Left lung (tissue), 10 donors: Measurements from ENCODE around the gene TACC2. TPM values are rescaled to one million over a fixed set of nuclear protein-coding genes. Genes with fewer than 3 reads are reported as not detected.

ENCODE experiments used
- ATAC-seq: fragments of 200-7000 bp; cut with Tn5 transposase; one replicate; pipeline ENCODE4 v1.9.1; 2020; ENCODE audit warnings: moderate library complexity
- DNase-seq, 4 donors: peaks; one replicate each; pipeline ENCODE4 v3.0.0-alpha.2; 2013 to 2020
- H3K27ac ChIP-seq, 2 donors: fragments of 200-600 bp; sonication (generic) in 1 of 2; one replicate each; pipeline versions ENCODE4 v1.5.0 to v1.8.0; 2020 to 2021
- H3K27me3 ChIP-seq, 2 donors: fragments of 200-600 bp; sonication (generic) in 1 of 2; one replicate each; pipeline versions ENCODE4 v1.5.0 to v1.8.0; 2020 to 2021
- H3K36me3 ChIP-seq, 2 donors: fragments of 200-600 bp; sonication (generic) in 1 of 2; one replicate each; pipeline versions ENCODE4 v1.5.0 to v1.8.0; 2020 to 2021
- H3K4me1 ChIP-seq, 2 donors: fragments of 200-600 bp; one replicate each; pipeline ENCODE4 v1.8.0; 2021
- H3K4me3 ChIP-seq, 2 donors: fragments of 200-600 bp; sonication (generic) in 1 of 2; one replicate each; pipeline versions ENCODE4 v1.5.0 to v1.8.0; 2020 to 2021; ENCODE audit warnings: mild to moderate bottlenecking in 1 of 2
- H3K9me3 ChIP-seq, 2 donors: fragments of 200-600 bp; sonication (generic) in 1 of 2; one replicate each; pipeline versions ENCODE4 v1.5.0 to v1.8.0; 2020 to 2021
- CTCF ChIP-seq, 2 donors: fragments of 200-600 bp; sonication (generic) in 1 of 2; IDR thresholded peaks; one replicate each; pipeline versions ENCODE4 v1.5.0 to v1.8.0; 2021; ENCODE audit warnings: antibody characterized with exemption in 2 of 2
- intact Hi-C, 2 donors: fragments of 100-400 bp; cut with DNase I; formaldehyde crosslinking; loops; one replicate each; pipeline versions ENCODE4 v1.11.2 to v1.14.2; 2022
- polyA plus RNA-seq, 6 donors: library from polyadenylated mRNA; unstranded; fragments of 120-200 nt; gene quantifications; one replicate each; pipeline ENCODE4 v1.2.1, GENCODE V29; 2013; ENCODE audit not compliant: insufficient read length in 6 of 6
- total RNA-seq, 2 donors: library from RNA; stranded (reverse); fragmentation: NEBNext Ultra II Directional; extraction: Animal tissue kit (Norgen Biotek cat#: 25700); gene quantifications; one replicate each; pipeline ENCODE4 v1.2.1, GENCODE V29; 2021
- donor health status: DM: no; HTN: yes; CAD: no.
- donor health status: DM: no; HTN: no; CAD: no.

TACC2 gene
- total and polyA plus RNA-seq, 8 donors = 21.0 to 193 (median 23.9) TPM

- Histone ChIP-seq H3K27me3 (no peaks in the 10 kb centered on the region), H3K27ac (no peak overlapping the region)
- intact Hi-C loops = no loop called here
Observed at GRCh38 chr10:121947343-121948330, 41.3 kb upstream of the TACC2 start.

GRCh38 chr10:121949049-121949448 lies 39.9 kb upstream of the TACC2 start:
- Histone ChIP-seq H3K9me3 (no peaks in the 10 kb centered on the region), H3K27me3 (no peaks in the 10 kb centered on the region), H3K27ac (no peak overlapping the region), H3K4me3 (no peak overlapping the region), H3K4me1 (no peaks in the 10 kb centered on the region), H3K36me3 (peaks cover 0 to 1% of the 10 kb centered on the region in 2 donors)
- no peak for TF ChIP-seq CTCF (IDR thresholded peaks at IDR 0.05)
- DNase-seq (no peak), ATAC-seq (no peak)
- intact Hi-C loops = no loop called here

More at GRCh38 chr10:121947343-121948330, 41.3 kb upstream of the TACC2 start:
- H3K36me3 ChIP-seq = no peaks in the 10 kb centered on the region
- H3K9me3 ChIP-seq = no peaks in the 10 kb centered on the region
- no peak overlapping the region for H3K4me3 ChIP-seq
- ATAC-seq (no peak), DNase-seq (no peak)
- TF ChIP-seq CTCF (IDR thresholded peaks at IDR 0.05) = no peak
- peaks cover 0 to 7% of the 10 kb centered on the region in 2 donors for H3K4me1 ChIP-seq

GRCh38 chr10:121949451-121949850 lies 39.5 kb upstream of the TACC2 start:
- intact Hi-C loops = no loop called here
- Histone ChIP-seq H3K27me3 (no peaks in the 10 kb centered on the region), H3K4me3 (no peak overlapping the region), H3K9me3 (no peaks in the 10 kb centered on the region), H3K27ac (no peak overlapping the region), H3K36me3 (peaks cover 0 to 5% of the 10 kb centered on the region in 2 donors), H3K4me1 (no peaks in the 10 kb centered on the region)
- DNase-seq (no peak), ATAC-seq (no peak)
- TF ChIP-seq CTCF (IDR thresholded peaks at IDR 0.05) = no peak

- intact Hi-C loops = no loop called here
- H3K27ac ChIP-seq = no peak overlapping the region
- ATAC-seq = no peak
Observed at GRCh38 chr10:121952226-121952625, 36.7 kb upstream of the TACC2 start.

More at GRCh38 chr10:121952226-121952625, 36.7 kb upstream of the TACC2 start:
- Histone ChIP-seq H3K9me3 (no peaks in the 10 kb centered on the region), H3K4me3 (no peak overlapping the region), H3K4me1 (no peaks in the 10 kb centered on the region), H3K27me3 (no peaks in the 10 kb centered on the region), H3K36me3 (peaks cover 0 to 31% of the 10 kb centered on the region in 2 donors)
- DNase-seq = no peak
- no peak for TF ChIP-seq CTCF (IDR thresholded peaks at IDR 0.05)
